Subcutaneous abdominal adipose tissue (tissue), 5 donors: ENCODE data around the gene SZRD1.

Experiments used
- H3K27ac ChIP-seq: one replicate; pipeline ENCODE4 v1.7.0; 2013; ENCODE audit warnings: low read depth, mild to moderate bottlenecking, inconsistent platforms, low read length, moderate library complexity
- H3K27me3 ChIP-seq, 5 donors: one replicate each; pipeline ENCODE4 v1.7.0; 2013; ENCODE audit warnings: low read length in 5 of 5, inconsistent platforms in 1 of 5; ENCODE audit not compliant: control insufficient read depth in 5 of 5, insufficient read depth in 4 of 5
- H3K36me3 ChIP-seq, 5 donors: one replicate each; pipeline ENCODE4 v1.7.0; 2013; ENCODE audit warnings: low read length in 5 of 5; ENCODE audit not compliant: control insufficient read depth in 5 of 5, insufficient read depth in 5 of 5
- H3K4me1 ChIP-seq, 5 donors: one replicate each; pipeline ENCODE4 v1.7.0; 2013; ENCODE audit warnings: low read length in 5 of 5, mild to moderate bottlenecking in 3 of 5, moderate library complexity in 1 of 5; ENCODE audit not compliant: control insufficient read depth in 5 of 5, insufficient read depth in 5 of 5
- H3K4me3 ChIP-seq, 5 donors: one replicate each; pipeline ENCODE4 v1.7.0; 2013; ENCODE audit warnings: low read length in 5 of 5, low read depth in 1 of 5
- H3K9ac ChIP-seq, 5 donors: one replicate each; pipeline ENCODE4 v1.7.0; 2013; ENCODE audit warnings: low read length in 5 of 5, mild to moderate bottlenecking in 4 of 5, moderate library complexity in 3 of 5
- H3K9me3 ChIP-seq, 5 donors: one replicate each; pipeline ENCODE4 v1.7.0; 2013; ENCODE audit warnings: low read length in 5 of 5; ENCODE audit not compliant: control insufficient read depth in 5 of 5
- donor health status: healthy.
- donor health status: healthy.
- donor health status: healthy.
- donor health status: healthy.
- donor health status: healthy.

SZRD1 gene

DNA sequence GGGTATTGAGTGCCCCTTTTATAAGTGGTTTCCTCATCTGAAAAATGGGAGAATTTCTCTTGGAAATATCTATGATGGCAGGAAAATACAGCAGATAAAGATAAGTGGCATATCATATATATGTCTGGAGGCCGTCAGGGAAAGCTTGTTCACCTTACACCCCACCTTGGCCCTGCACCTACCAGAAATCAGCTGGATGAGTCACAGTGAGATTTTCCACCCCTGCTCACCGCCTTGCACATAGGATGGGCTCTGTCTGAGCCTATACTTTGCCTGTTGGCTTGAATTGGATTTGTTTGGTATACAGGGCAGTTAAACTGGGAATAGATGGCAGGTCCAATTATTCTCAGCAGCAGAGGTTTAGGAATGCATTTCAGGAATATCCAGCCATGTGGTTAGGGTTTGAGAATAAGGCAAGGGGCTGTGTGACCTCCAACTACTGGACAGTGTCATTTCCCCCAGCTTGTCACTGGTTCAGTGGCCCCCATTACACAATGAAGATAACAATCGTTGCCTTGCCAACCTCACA is 70.0 kb downstream of the SZRD1 start, which contains the start of gene SPATA21:
TSS of gene SPATA21 (minus strand) at position 479 of the 529 bp plus-strand sequence. CDS start 6,053 bp downstream, outside the sequence.
- Histone ChIP-seq H3K4me3 (no peak within 1 kb of the TSS), H3K4me1 (peaks cover 4 to 30% (median 23%) of the 10 kb centered on the region in 5 donors), H3K9me3 (no peaks in the 10 kb centered on the region), H3K9ac (no peak within 1 kb of the TSS), H3K27ac (no peak within 1 kb of the TSS), H3K36me3 (no peaks in the 10 kb centered on the region), H3K27me3 (peaks cover 0 to 2% (median 0%) of the 10 kb centered on the region in 5 donors)

DNA sequence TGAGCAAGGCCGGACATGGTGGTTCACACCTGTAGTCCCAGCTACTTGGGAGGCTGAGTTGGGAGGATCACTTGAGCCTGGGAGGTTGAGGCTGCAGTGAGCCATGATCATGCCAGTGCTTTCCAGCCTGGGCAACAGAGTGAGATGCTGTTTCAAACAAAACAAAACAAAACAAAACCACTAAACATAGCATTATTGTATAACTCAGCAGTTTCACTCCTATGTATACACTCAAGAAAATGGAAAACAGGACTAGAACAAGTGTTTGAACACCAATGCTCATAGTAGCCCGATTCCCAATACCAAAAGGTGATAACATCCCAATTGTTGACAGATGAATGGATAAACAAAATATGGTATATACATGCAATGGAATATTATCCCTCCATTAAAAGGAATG is 71.5 kb downstream of the SZRD1 start:
- H3K4me3 ChIP-seq, result no peak overlapping the region
- no peaks in the 10 kb centered on the region for H3K27me3 ChIP-seq
- H3K4me1 ChIP-seq, result peaks cover 2 to 39% (median 27%) of the 10 kb centered on the region in 5 donors
- no peak overlapping the region for H3K27ac ChIP-seq
- H3K9ac ChIP-seq, result no peak overlapping the region
- peaks cover 0 to 7% (median 1%) of the 10 kb centered on the region in 5 donors for H3K36me3 ChIP-seq
- H3K9me3 ChIP-seq, result no peaks in the 10 kb centered on the region

DNA sequence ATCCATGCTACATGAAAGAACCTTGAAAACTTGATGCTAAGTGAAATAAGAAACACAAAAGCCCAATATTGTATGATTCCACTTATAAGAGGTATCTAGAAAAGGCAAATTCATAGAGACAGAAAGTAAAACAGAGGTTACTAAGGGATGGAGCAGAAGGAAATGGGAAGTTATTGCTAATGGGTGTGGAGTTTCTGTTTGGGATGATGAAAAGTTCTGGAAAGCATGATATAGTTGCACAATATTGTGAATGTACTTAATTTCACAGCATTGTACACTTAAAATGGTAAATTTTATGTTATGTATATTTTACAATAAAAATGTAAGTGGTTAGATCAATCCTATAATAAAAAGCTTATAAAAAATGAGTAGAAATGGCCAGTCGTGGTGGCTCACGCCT is 71.9 kb downstream of the SZRD1 start:
- H3K36me3 ChIP-seq, result peaks cover 0 to 11% (median 5%) of the 10 kb centered on the region in 5 donors
- peaks cover 5 to 40% (median 28%) of the 10 kb centered on the region in 5 donors for H3K4me1 ChIP-seq
- no peaks in the 10 kb centered on the region for H3K27me3 ChIP-seq
- H3K27ac ChIP-seq, result no peak overlapping the region
- H3K9me3 ChIP-seq, result no peaks in the 10 kb centered on the region
- no peak overlapping the region for H3K9ac ChIP-seq
- no peak overlapping the region for H3K4me3 ChIP-seq

DNA sequence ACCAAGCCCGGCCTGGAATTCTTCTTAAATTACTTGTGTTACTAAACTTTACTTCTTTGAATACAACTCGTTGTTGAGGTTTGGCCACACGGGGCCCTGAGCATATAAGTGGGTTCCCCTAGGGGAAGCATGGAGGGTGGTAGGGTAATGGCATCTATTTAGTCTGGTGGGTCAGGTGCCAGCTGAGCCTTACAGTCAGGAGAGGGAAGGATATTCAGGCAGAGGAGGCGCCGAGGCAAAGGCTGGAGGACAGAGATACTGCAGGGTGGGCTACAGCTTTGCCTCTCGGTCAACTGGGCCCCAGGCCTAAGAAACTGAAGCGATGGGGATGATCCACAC is 73.1 kb downstream of the SZRD1 start:
- Histone ChIP-seq H3K9me3 (no peaks in the 10 kb centered on the region), H3K4me1 (peaks cover 5 to 51% (median 32%) of the 10 kb centered on the region in 5 donors), H3K27ac (peak overlapping the region; percentile 92), H3K36me3 (peaks cover 0 to 20% (median 12%) of the 10 kb centered on the region in 5 donors), H3K4me3 (peak overlapping the region; percentile 70 to 100 (median 99)), H3K9ac (peak overlapping the region; percentile 48 to 100 (median 98)), H3K27me3 (no peaks in the 10 kb centered on the region)

DNA sequence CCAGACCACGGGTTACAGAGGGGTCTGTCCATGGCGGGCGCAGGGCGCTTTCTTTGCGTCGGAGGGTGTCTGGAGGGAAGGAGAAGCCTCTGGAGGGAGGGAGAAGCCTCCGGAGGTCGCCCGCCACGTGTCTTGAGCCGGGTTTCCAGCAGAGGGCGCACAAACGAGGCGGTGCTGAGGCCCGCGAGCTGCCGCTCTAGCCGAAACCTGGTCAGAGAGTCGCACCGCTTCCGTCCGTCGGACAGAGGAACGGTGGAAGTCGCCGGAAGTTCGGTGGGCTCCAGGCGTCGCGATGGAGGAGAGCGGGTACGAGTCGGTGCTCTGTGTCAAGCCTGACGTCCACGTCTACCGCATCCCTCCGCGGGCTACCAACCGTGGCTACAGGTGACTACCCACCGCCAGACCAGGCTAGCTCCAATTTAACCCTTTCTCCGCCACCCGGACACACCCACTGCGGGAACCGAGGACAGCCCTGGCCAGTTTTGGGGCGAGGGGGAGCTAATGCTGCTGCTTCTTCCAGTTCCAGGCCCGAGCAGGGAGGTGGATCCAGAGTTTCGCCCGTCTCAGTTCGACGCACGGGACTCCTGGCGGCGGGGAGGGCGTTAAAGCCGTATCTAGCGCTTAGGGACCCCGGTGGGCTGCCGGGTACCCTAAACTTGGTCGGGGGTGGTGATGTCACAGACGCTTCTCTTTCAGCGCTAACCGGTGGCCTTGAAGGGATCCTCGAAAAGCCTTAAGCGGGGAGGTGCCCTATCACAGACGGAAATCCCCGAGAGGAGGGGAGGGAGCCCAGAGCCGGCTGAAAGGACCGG is 73.6 kb downstream of the SZRD1 start, which contains the start of gene NECAP2:
TSS of gene NECAP2 (plus strand) at position 255 of the 812 bp plus-strand sequence. CDS start at position 293, 38 bp downstream.
- Histone ChIP-seq H3K9ac (peak within 1 kb of the TSS; percentile 96 to 100 (median 98)), H3K27ac (peak within 1 kb of the TSS; percentile 92), H3K4me1 (peaks cover 5 to 51% (median 35%) of the 10 kb centered on the region in 5 donors), H3K4me3 (peak within 1 kb of the TSS; percentile 87 to 100 (median 99)), H3K9me3 (no peaks in the 10 kb centered on the region), H3K27me3 (no peaks in the 10 kb centered on the region), H3K36me3 (peaks cover 0 to 26% (median 16%) of the 10 kb centered on the region in 5 donors)

DNA sequence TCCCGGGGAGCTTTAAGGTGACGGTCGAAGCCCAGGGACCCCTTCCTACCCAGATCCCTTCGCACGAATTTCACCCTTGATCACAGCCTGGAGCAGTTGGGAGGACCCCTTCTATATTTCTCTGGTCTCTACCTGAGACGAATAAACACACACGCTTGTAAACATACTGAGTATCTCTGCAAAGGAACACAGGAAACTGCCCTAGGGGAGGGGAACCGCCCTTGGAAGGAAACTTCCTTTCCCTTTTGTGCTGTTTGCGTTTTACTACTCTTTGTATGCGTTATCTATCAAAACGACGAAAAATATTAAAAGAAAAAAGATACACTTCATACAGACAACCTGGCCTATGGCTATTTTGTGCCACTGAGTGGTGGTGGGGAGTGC is 74.2 kb downstream of the SZRD1 start:
- H3K27ac ChIP-seq, result peak overlapping the region; percentile 92
- H3K9ac ChIP-seq, result peak overlapping the region; percentile 96 to 100 (median 98)
- peaks cover 5 to 51% (median 35%) of the 10 kb centered on the region in 5 donors for H3K4me1 ChIP-seq
- H3K36me3 ChIP-seq, result peaks cover 0 to 31% (median 20%) of the 10 kb centered on the region in 5 donors
- H3K27me3 ChIP-seq, result no peaks in the 10 kb centered on the region
- H3K9me3 ChIP-seq, result no peaks in the 10 kb centered on the region
- peak overlapping the region; percentile 87 to 100 (median 99) for H3K4me3 ChIP-seq

DNA sequence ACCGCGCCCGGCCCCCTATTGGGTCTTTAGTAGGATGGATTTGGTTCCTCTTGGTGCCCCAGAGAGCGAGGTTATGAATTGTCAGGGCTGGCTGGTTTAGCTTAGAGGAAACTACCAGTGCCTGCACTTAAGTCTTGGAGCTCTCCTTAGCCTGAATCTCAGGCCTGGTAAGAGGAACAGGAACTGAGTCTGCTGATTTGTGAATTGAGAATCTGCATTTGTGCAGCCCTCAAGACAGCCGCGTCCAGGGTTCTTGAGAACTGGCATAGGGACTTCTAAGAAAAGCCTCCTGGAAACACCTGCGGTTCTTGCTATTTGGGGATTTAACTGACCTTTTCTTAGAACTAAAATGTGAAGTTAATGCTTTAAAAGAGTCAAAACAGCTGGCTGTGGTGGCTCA is 75.2 kb downstream of the SZRD1 start:
- H3K9me3 ChIP-seq, result no peaks in the 10 kb centered on the region
- no peaks in the 10 kb centered on the region for H3K27me3 ChIP-seq
- H3K36me3 ChIP-seq, result peaks cover 0 to 39% (median 24%) of the 10 kb centered on the region in 5 donors
- H3K9ac ChIP-seq, result peak overlapping the region in 1 of 5 donors; percentile 21
- H3K27ac ChIP-seq, result no peak overlapping the region
- peaks cover 5 to 51% (median 35%) of the 10 kb centered on the region in 5 donors for H3K4me1 ChIP-seq
- peak overlapping the region in 1 of 5 donors; percentile 17 for H3K4me3 ChIP-seq

DNA sequence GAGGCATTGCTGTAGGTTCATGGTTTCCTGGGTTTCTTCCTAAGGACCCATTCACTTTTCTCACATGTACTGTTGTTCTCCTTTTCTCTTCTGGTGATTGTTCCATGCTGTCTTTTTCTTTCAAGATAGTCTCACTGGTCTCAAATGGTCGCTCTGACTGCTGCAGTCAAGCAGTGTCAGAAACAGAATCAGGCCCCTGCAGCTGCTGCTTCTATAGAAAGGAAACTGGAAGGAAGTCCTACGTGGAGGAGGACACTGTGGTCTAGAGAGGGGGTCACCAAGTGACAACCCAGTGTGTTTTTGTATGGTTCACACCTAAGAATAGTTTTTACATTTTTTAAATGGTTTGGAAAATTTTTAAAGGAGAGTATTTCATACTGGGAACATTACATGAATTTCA is 75.9 kb downstream of the SZRD1 start:
- no peaks in the 10 kb centered on the region for H3K9me3 ChIP-seq
- no peak overlapping the region for H3K27ac ChIP-seq
- no peak overlapping the region for H3K4me3 ChIP-seq
- H3K36me3 ChIP-seq, result peaks cover 0 to 46% (median 30%) of the 10 kb centered on the region in 5 donors
- H3K9ac ChIP-seq, result no peak overlapping the region
- H3K27me3 ChIP-seq, result no peaks in the 10 kb centered on the region
- H3K4me1 ChIP-seq, result peaks cover 5 to 51% (median 35%) of the 10 kb centered on the region in 5 donors

DNA sequence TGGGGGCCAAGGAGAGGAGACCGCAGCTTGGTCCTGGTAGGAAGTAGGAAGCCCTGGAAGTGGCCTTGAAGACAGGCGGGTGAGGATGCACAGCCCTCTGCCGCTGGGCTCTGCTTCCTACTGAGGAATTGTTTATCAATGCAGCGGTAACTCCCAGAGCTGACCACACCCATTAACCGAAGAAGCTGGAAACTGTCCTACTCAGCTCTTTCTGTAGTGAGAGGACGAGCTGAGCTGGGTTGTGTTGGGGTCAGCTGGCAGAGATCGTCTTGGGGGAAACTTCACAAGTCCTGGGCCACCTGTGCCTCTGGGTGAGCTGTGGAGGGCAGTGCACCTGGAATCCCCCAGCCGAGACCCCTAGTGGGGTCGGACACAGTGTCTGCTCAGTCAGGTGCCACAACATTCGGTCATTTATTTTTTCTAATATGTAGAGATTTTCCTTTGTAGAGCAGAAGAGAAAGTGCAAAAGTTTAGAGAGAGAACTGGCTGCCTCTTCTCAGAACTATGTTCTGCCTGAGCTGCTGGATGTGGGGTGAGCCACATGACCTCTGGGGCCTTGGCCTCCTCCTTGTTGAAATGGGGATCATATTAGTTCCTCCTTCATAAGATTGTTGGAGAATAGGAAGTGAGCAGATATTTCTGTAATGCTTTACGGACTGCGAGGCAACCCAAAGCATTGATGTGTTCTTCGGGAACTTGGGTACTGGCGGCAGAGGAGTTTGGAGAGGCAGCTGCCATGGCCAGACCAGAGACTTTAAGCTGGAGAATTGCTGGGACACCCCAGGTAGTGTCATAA is 77.1 kb downstream of the SZRD1 start:
- peak overlapping the region in 2 of 5 donors; percentile 25 to 46 for H3K9ac ChIP-seq
- peaks cover 5 to 51% (median 35%) of the 10 kb centered on the region in 5 donors for H3K4me1 ChIP-seq
- no peaks in the 10 kb centered on the region for H3K9me3 ChIP-seq
- no peaks in the 10 kb centered on the region for H3K27me3 ChIP-seq
- H3K4me3 ChIP-seq, result peak overlapping the region in 1 of 5 donors; percentile 20
- H3K36me3 ChIP-seq, result peaks cover 0 to 58% (median 43%) of the 10 kb centered on the region in 5 donors
- H3K27ac ChIP-seq, result no peak overlapping the region
